RWPE1 (cell line): Measurements from ENCODE around the gene MRTFB.

ENCODE experiments used
- CTCF ChIA-PET: fragments of 350-600 bp; sonication (Branson Sonifier 250); formaldehyde crosslinking; extraction: SDS; loops from one replicate; lab custom pipeline; 2021; lab: Yijun Ruan, JAX
- POLR2A ChIA-PET: fragments of 400-600 bp; formaldehyde crosslinking; extraction: SDS; loops from one replicate; lab custom pipeline; 2020; ENCODE audit warnings: antibody characterized with exemption; ENCODE audit not compliant: low non-redundant PET; lab: Yijun Ruan, JAX
- DNase-seq: peaks from one replicate; pipeline ENCODE4 v3.0.0; 2012; ENCODE audit warnings: low spot score
- H3K27ac ChIP-seq: fragments of 450-650 bp; 2 replicates; pipeline ENCODE4 v1.5.1; 2017
- TF ChIP-seq, protein P1 (sequence below): fragments of 450-650 bp; conservative IDR thresholded peaks from 2 replicates; pipeline ENCODE4 v1.5.1; 2017; ENCODE audit warnings: low read depth, mild to moderate bottlenecking

Gene MRTFB

DNA sequence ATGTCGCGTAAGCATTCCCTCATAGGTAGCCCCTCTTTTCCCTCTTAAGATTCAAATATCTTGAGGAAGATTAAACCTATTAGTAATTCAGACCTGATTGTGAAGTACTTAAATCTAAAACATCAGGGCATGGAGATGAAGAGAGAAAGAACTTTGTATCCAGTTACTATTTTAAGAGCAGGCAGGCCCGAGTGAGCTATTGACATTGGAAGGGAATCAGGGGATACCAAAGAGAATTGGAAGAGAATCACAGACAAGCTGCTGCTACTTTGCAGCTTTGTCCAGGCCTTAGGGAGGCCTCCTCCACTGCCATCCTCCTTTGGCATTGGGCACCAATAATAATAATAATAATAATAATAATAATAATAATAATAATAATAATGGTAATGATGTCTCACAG is 170.5 kb downstream of the MRTFB start:
- ChIA-PET POLR2A (interaction anchor here (0.7 kb wide), 1 partner anchor 20 kb away, joined by 3 read pairs; no protein-coding TSS in a partner anchor), CTCF (no interaction called here)
- TF ChIP-seq, protein P1, sequence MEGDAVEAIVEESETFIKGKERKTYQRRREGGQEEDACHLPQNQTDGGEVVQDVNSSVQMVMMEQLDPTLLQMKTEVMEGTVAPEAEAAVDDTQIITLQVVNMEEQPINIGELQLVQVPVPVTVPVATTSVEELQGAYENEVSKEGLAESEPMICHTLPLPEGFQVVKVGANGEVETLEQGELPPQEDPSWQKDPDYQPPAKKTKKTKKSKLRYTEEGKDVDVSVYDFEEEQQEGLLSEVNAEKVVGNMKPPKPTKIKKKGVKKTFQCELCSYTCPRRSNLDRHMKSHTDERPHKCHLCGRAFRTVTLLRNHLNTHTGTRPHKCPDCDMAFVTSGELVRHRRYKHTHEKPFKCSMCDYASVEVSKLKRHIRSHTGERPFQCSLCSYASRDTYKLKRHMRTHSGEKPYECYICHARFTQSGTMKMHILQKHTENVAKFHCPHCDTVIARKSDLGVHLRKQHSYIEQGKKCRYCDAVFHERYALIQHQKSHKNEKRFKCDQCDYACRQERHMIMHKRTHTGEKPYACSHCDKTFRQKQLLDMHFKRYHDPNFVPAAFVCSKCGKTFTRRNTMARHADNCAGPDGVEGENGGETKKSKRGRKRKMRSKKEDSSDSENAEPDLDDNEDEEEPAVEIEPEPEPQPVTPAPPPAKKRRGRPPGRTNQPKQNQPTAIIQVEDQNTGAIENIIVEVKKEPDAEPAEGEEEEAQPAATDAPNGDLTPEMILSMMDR, result no peak
- no peak overlapping the region for H3K27ac ChIP-seq
- DNase-seq, result no peak

DNA sequence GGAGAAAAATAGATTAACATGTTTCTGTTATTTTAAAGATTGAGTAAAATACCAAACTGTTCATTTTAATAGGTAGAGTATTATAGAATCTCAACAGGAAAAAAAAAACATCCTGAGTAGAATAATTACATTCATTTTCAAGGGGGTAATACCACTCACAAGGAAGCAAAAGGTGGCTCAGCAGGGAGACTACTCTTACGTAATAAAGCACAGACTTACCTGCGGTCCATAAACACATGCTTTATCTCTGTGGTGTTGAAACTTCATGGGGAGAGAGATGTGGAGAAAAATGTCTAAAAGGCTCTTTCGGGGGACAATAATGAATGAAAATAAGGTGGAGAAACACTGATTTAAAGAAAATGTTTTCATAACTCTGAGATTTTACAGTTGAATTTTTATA is 171.7 kb downstream of the MRTFB start:
- ChIA-PET CTCF (interaction anchor here (1.0 kb wide), 1 partner anchor 40 kb away, joined by 3 read pairs; no protein-coding TSS in a partner anchor), POLR2A (no interaction called here)
- DNase-seq, result no peak
- no peak overlapping the region for H3K27ac ChIP-seq
- TF ChIP-seq, protein P1, result no peak

DNA sequence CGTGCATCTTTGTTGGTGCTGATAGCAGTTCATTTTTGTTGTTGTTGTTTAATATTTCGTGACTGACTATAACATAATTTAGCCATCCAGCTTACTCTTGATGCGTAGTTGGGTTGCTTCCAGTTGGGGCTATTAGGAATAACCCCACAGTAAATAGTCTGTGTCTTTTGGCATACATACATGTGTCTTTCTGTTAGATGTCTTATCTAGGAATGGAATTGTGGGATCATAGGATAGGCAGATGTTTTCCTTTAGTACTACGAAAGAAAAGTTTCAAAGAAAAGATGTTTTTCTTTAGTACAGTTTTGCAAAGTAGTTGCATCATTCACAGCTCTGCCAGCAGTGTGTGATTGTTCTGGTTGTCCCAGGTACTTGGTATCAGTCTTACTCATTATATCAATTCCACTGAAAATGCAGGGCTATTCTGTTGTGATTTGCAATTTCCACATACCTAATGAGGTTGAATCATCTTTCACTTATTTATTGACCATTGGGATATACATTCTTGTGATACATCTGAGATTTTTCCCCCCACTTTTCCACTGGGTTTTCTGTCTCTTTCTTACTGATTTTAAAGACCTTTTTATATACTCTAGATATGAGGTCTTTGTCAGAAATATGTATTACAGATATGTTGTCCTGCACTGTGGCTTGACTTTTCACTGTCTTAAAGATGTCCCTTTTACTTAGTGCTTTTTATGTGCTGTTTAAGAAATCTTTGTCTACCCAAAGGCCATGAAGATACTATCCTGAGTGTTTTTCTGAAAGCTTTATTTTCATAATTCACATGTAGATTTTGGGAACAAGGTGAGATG is 173.3 kb downstream of the MRTFB start:
- H3K27ac ChIP-seq, result no peak overlapping the region
- ChIA-PET CTCF (interaction anchor here (1.2 kb wide), 1 partner anchor 12 kb away, joined by 7 read pairs; no protein-coding TSS in a partner anchor), POLR2A (no interaction called here)
- DNase-seq, result no peak
- TF ChIP-seq, protein P1, result no peak

DNA sequence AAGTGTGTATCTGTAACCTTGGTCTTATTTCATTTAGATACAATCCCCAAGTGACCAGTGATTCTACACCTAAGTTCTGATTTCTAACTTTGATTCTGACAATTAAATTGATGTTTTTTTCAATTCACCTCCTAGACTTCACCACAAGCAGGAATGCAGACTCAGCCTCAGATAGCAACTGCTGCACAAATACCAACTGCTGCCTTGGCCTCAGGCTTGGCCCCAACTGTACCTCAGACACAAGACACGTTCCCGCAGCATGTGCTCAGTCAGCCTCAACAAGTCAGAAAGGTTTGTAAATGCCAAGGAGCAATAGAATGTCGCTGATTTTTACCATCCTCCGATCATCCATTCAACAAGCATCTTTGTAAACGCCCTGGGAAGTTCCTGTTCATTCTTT is 177.7 kb downstream of the MRTFB start:
- TF ChIP-seq, protein P1, result no peak
- POLR2A ChIA-PET, result no interaction called here
- H3K27ac ChIP-seq, result no peak overlapping the region
- CTCF ChIA-PET, result interaction anchor here (0.7 to 0.9 kb wide), 4 partner anchors 9 to 434 kb away, joined by 3 to 5 read pairs (median 3); no protein-coding TSS in a partner anchor
- DNase-seq, result no peak

DNA sequence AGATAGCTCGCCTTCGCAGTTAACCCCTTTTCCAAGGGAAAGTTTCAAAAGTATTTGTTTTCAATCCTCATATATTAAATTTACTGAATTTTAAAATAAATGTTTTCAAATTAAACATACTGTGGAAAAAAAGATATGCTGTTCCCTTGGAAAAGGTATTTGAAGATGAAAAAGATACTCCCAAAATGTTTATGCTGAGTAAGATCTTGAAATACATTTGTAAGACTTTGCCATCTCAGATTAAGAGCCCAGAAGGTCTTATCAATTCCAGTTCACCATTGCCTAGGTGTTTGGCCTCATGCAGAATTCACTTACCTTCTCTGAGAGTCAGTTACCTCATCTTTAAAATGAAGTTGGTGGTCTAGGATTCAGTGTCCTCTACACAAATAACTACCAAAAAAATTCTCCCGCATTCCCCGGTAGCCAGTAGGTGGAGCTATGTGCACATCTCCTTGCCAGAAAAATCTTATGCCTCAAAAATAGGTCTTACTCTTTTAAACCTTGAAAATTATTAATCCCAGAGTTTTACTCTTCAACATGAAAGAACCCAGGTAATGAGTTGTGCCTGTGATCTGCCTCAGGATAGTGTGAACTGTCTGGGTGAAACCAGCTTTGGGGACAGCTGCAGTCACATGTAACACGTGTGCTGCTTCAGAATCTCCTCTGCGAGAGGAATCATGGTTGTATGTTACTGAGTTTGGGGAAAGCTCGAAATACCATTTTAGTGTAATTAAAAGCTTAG is 178.3 kb downstream of the MRTFB start:
- TF ChIP-seq, protein P1, result peak; percentile 93
- POLR2A ChIA-PET, result no interaction called here
- CTCF ChIA-PET, result interaction anchor here (0.5 to 1.3 kb wide), 10 partner anchors 9 to 433 kb away, joined by 3 to 5 read pairs (median 3); partner anchors contain the start of gene ERCC4
- no peak overlapping the region for H3K27ac ChIP-seq
- peak; percentile 41 for DNase-seq

DNA sequence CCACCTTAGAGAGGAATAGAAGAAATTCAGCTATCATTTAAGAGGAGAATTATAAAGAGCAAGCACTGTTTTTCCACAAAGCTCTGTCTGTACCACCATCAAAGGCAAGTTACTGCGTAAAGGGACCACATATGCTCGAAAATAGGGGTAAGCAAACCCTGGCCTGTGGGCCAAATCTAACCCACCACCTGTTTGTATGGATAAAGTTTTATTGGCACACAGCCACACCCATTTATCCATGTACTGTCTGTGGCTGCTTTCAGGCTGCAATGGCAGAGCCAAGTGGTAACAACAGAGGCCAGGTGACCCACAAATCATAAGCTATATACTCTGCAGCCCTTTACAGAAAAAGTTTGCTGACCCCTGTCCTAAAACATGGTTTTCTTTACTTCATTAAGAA is 180.3 kb downstream of the MRTFB start:
- POLR2A ChIA-PET, result no interaction called here
- TF ChIP-seq, protein P1, result no peak
- H3K27ac ChIP-seq, result no peak overlapping the region
- no peak for DNase-seq
- CTCF ChIA-PET, result interaction anchor here (0.6 to 0.7 kb wide), 2 partner anchors 328 to 389 kb away, joined by 3 read pairs; no protein-coding TSS in a partner anchor
